Measurements from ENCODE around the gene CDR2L.
"Not testable (repeated sequence)": the region's sequence is repeated elsewhere in the genome, so short reads cannot be mapped to it uniquely, and the experiment has no call there.

Gene CDR2L

GRCh38 chr17:74981979-74982662, 5.3 kb upstream of the CDR2L start:
- DNase-seq = no peak

- not testable (repeated sequence) for DNase-seq
Observed at GRCh38 chr17:74982663-74983313, 4.6 kb upstream of the CDR2L start.

- DNase-seq = no peak
Observed at GRCh38 chr17:74986206-74986576, 1.2 kb upstream of the CDR2L start.

GRCh38 chr17:74987909-74988711, 678 bp downstream of the CDR2L start:
- no peak for DNase-seq

GRCh38 chr17:74990581-74991105, 3.2 kb downstream of the CDR2L start:
- no peak for DNase-seq

- DNase-seq = no peak
Observed at GRCh38 chr17:74992223-74992622, 4.8 kb downstream of the CDR2L start.

GRCh38 chr17:74994440-74994839, 7.0 kb downstream of the CDR2L start:
- DNase-seq = no peak

GRCh38 chr17:74995847-74996246, 8.4 kb downstream of the CDR2L start:
- DNase-seq = no peak

- DNase-seq = no peak
Observed at GRCh38 chr17:74998783-74999182, 11.4 kb downstream of the CDR2L start.

- DNase-seq = no peak
Observed at GRCh38 chr17:74999523-74999922, 12.1 kb downstream of the CDR2L start.

- no peak for DNase-seq
Observed at GRCh38 chr17:75001915-75002843, 14.7 kb downstream of the CDR2L start.

GRCh38 chr17:75003070-75003956, 15.9 kb downstream of the CDR2L start:
- no peak for DNase-seq

GRCh38 chr17:75003957-75004355, 16.5 kb downstream of the CDR2L start:
- DNase-seq = no peak

- DNase-seq = no peak
Observed at GRCh38 chr17:75004371-75004770, 16.9 kb downstream of the CDR2L start.

- DNase-seq = no peak
Observed at GRCh38 chr17:75005291-75005690, 17.9 kb downstream of the CDR2L start.

- DNase-seq = not testable (repeated sequence)
Observed at GRCh38 chr17:75006084-75006483, 18.7 kb downstream of the CDR2L start.

- no peak for DNase-seq
Observed at GRCh38 chr17:75006653-75007052, 19.2 kb downstream of the CDR2L start.

GRCh38 chr17:75008373-75008772, 20.9 kb downstream of the CDR2L start:
- DNase-seq = no peak

- no peak for DNase-seq
Observed at GRCh38 chr17:75009139-75009724, 21.8 kb downstream of the CDR2L start.

- no peak for DNase-seq
Observed at GRCh38 chr17:75010683-75011400, 23.4 kb downstream of the CDR2L start.

All from KG1 (cell line).